Measurements from ENCODE around the gene DGKZ. TPM values are rescaled to one million over a fixed set of nuclear protein-coding genes. Genes with fewer than 3 reads are reported as not detected.
"Not testable (repeated sequence)": the region's sequence is repeated elsewhere in the genome, so short reads cannot be mapped to it uniquely, and the experiment has no call there.

The DGKZ gene
- 32.1 and 32.5 TPM in 2 replicates for total RNA-seq

- DNase-seq (ENCODE audit: low read depth) = peak; percentile 31
These were observed at the start of gene DGKZ for GRCh38 chr11:46346886-46347636. Gene DGKZ, plus strand, starts transcription at chr11:46347463. Its CDS starts 197 bp downstream, at chr11:46347660.

GRCh38 chr11:46298699-46299433 is 48.4 kb upstream of the DGKZ start:
- DNase-seq (ENCODE audit: low read depth) = peak; percentile 87

GRCh38 chr11:46299451-46299961 is 47.8 kb upstream of the DGKZ start:
- no peak for DNase-seq (ENCODE audit: low read depth)

GRCh38 chr11:46300270-46300669 is 47.0 kb upstream of the DGKZ start:
- no peak for DNase-seq (ENCODE audit: low read depth)

- DNase-seq (ENCODE audit: low read depth) = no peak
These were observed 44.4 kb upstream of the DGKZ start for GRCh38 chr11:46302866-46303265.

GRCh38 chr11:46304036-46304435 is 43.2 kb upstream of the DGKZ start:
- DNase-seq (ENCODE audit: low read depth) = not testable (repeated sequence)

GRCh38 chr11:46304605-46305179 is 42.6 kb upstream of the DGKZ start:
- no peak for DNase-seq (ENCODE audit: low read depth)

GRCh38 chr11:46305295-46305694 is 42.0 kb upstream of the DGKZ start:
- DNase-seq (ENCODE audit: low read depth) = no peak

GRCh38 chr11:46306296-46306853 is 40.9 kb upstream of the DGKZ start:
- DNase-seq (ENCODE audit: low read depth) = no peak

- DNase-seq (ENCODE audit: low read depth) = no peak
These were observed 39.9 kb upstream of the DGKZ start for GRCh38 chr11:46307369-46307768.

- no peak for DNase-seq (ENCODE audit: low read depth)
These were observed 39.4 kb upstream of the DGKZ start for GRCh38 chr11:46307785-46308341.

GRCh38 chr11:46308631-46309419 is 38.4 kb upstream of the DGKZ start:
- DNase-seq (ENCODE audit: low read depth) = peak; percentile 32

GRCh38 chr11:46309814-46310259 is 37.4 kb upstream of the DGKZ start:
- DNase-seq (ENCODE audit: low read depth) = peak; percentile 39

- peak; percentile 54 for DNase-seq (ENCODE audit: low read depth)
These were observed 32.1 kb upstream of the DGKZ start for GRCh38 chr11:46315033-46315738.

- no peak for DNase-seq (ENCODE audit: low read depth)
These were observed 31.3 kb upstream of the DGKZ start for GRCh38 chr11:46315783-46316563.

GRCh38 chr11:46319074-46319453 is 28.2 kb upstream of the DGKZ start:
- DNase-seq (ENCODE audit: low read depth) = no peak

- DNase-seq (ENCODE audit: low read depth) = no peak
These were observed 25.5 kb upstream of the DGKZ start for GRCh38 chr11:46321757-46322156.

GRCh38 chr11:46322759-46323158 is 24.5 kb upstream of the DGKZ start:
- no peak for DNase-seq (ENCODE audit: low read depth)

GRCh38 chr11:46326813-46327416 is 20.3 kb upstream of the DGKZ start:
- no peak for DNase-seq (ENCODE audit: low read depth)

Data from renal cortical epithelial cell (primary cell).